Neuronal stem cell (in vitro differentiated cells): ENCODE results near the gene NOX5.

Experiments used
- DNase-seq: peaks from one replicate; pipeline ENCODE4 v3.0.0-alpha.2; 2013; ENCODE audit warnings: low spot score
- H2AFZ ChIP-seq: one replicate; pipeline ENCODE4 v1.6.1; 2013; ENCODE audit warnings: mild to moderate bottlenecking, low read length, inconsistent platforms
- H2AK5ac ChIP-seq: 2 replicates; pipeline ENCODE4 v1.6.1; 2013; ENCODE audit warnings: low read depth, mild to moderate bottlenecking, inconsistent platforms, low read length, moderate library complexity, mixed read lengths
- H2BK120ac ChIP-seq: 2 replicates; pipeline ENCODE4 v1.6.1; 2013; ENCODE audit warnings: low read depth, mild to moderate bottlenecking, inconsistent platforms, low read length, moderate library complexity, mixed read lengths
- H2BK12ac ChIP-seq: one replicate; pipeline ENCODE4 v1.6.1; 2013; ENCODE audit warnings: low read length, inconsistent platforms
- H2BK15ac ChIP-seq: 2 replicates; pipeline ENCODE4 v1.6.1; 2013; ENCODE audit warnings: mild to moderate bottlenecking, low read length, inconsistent platforms, mixed read lengths
- H2BK5ac ChIP-seq: one replicate; pipeline ENCODE4 v1.6.1; 2013; ENCODE audit warnings: inconsistent platforms, mild to moderate bottlenecking, low read length, moderate library complexity
- H3K14ac ChIP-seq: one replicate; pipeline ENCODE4 v1.6.1; 2013; ENCODE audit warnings: low read length, inconsistent platforms
- H3K18ac ChIP-seq: 2 replicates; pipeline ENCODE4 v1.6.1; 2013; ENCODE audit warnings: low read length, inconsistent platforms
- H3K23ac ChIP-seq: 2 replicates; pipeline ENCODE4 v1.6.1; 2013; ENCODE audit warnings: low read depth, mild to moderate bottlenecking, mixed read lengths, low read length, inconsistent platforms; ENCODE audit not compliant: poor library complexity
- H3K27ac ChIP-seq: replicated peaks from 3 replicates; pipeline ENCODE4 v1.5.1; 2013; ENCODE audit warnings: low read length, inconsistent platforms
- H3K27me3 ChIP-seq, 3 experiments: 2 replicates each; pipeline ENCODE4 v1.6.1; 2013; ENCODE audit warnings: low read length in 3 of 3, mild to moderate bottlenecking in 2 of 3, inconsistent platforms in 1 of 3, low read depth in 1 of 3, mixed read lengths in 1 of 3, moderate library complexity in 1 of 3; ENCODE audit not compliant: control insufficient read depth in 3 of 3, insufficient read depth in 3 of 3
- H3K36me3 ChIP-seq, 2 donors: replicated peaks in 1 of 2; 2 replicates each; pipeline ENCODE4 v1.6.1; 2013; ENCODE audit warnings: low read length in 2 of 2; ENCODE audit not compliant: control insufficient read depth in 2 of 2, insufficient read depth in 2 of 2
- H3K4ac ChIP-seq: 2 replicates; pipeline ENCODE4 v1.6.1; 2013; ENCODE audit warnings: inconsistent platforms, mild to moderate bottlenecking, low read length, moderate library complexity
- H3K4me1 ChIP-seq, 2 donors: 1 replicate in 1 of 2; 2 replicates in 1 of 2; pipeline ENCODE4 v1.6.1; 2013; ENCODE audit warnings: low read length in 2 of 2, low read depth in 1 of 2; ENCODE audit not compliant: control insufficient read depth in 2 of 2, insufficient read depth in 1 of 2
- H3K4me2 ChIP-seq: one replicate; pipeline ENCODE4 v1.6.1; 2013; ENCODE audit warnings: mild to moderate bottlenecking, low read length, inconsistent platforms; ENCODE audit not compliant: insufficient read depth, poor library complexity, severe bottlenecking
- H3K4me3 ChIP-seq, 2 donors: 2 replicates each; pipeline ENCODE4 v1.5.1; 2013; ENCODE audit warnings: low read length in 2 of 2, mild to moderate bottlenecking in 2 of 2, inconsistent platforms in 1 of 2, moderate library complexity in 1 of 2
- H3K79me1 ChIP-seq: one replicate; pipeline ENCODE4 v1.6.1; 2013; ENCODE audit warnings: low read depth, mild to moderate bottlenecking, inconsistent platforms, low read length, moderate library complexity
- H3K9ac ChIP-seq: one replicate; pipeline ENCODE4 v1.6.1; 2013; ENCODE audit warnings: mild to moderate bottlenecking, low read depth, low read length, inconsistent platforms; ENCODE audit not compliant: poor library complexity
- H3K9me3 ChIP-seq, 2 donors: replicated peaks in 1 of 2; 2 replicates each; pipeline versions ENCODE3 to v1.6.1; 2013; ENCODE audit warnings: low read length in 2 of 2, mild to moderate bottlenecking in 2 of 2, inconsistent platforms in 1 of 2, low read depth in 1 of 2, mixed read lengths in 1 of 2, moderate library complexity in 1 of 2; ENCODE audit not compliant: control insufficient read depth in 2 of 2, insufficient read depth in 1 of 2
- H4K8ac ChIP-seq: one replicate; pipeline ENCODE4 v1.6.1; 2013; ENCODE audit warnings: low read depth, mild to moderate bottlenecking, inconsistent platforms, low read length, moderate library complexity
- H4K91ac ChIP-seq: one replicate; pipeline ENCODE4 v1.6.1; 2013; ENCODE audit warnings: low read length, low read depth, mild to moderate bottlenecking, inconsistent platforms; ENCODE audit not compliant: poor library complexity
- WGBS, 2 donors: extraction: QIAGEN DNeasy Blood & Tissue Kit; methylation state at CpG; one replicate each; pipeline ENCODE4 v1.1.7; 2013; ENCODE audit warnings: missing lambda C conversion rate in 2 of 2, mixed read lengths in 1 of 2; ENCODE audit not compliant: insufficient read length in 2 of 2, insufficient replicate concordance in 1 of 2; ENCODE audit errors: extremely low coverage in 2 of 2; 5-methylcytosine and 5-hydroxymethylcytosine counted together

NOX5 gene

GRCh38 chr15:69036826-69037225, 22.3 kb downstream of the NOX5 start:
- no peak overlapping the region for H4K91ac ChIP-seq
- peak overlapping the region; percentile 17 for H3K18ac ChIP-seq
- no peak for DNase-seq
- no peak overlapping the region for H3K4me3 ChIP-seq
- no peak overlapping the region for H3K9ac ChIP-seq
- no peaks in the 10 kb centered on the region for H3K79me1 ChIP-seq
- H3K36me3 ChIP-seq = no peaks in the 10 kb centered on the region
- H3K14ac ChIP-seq = no peak overlapping the region
- H3K9me3 ChIP-seq = no peaks in the 10 kb centered on the region
- H2BK12ac ChIP-seq = no peak overlapping the region
- no peak overlapping the region for H2BK15ac ChIP-seq
- H3K4ac ChIP-seq = no peak overlapping the region
- H3K27ac ChIP-seq = no peak overlapping the region
- H2BK5ac ChIP-seq = no peak overlapping the region
- H2AK5ac ChIP-seq = no peak overlapping the region
- no peak overlapping the region for H3K4me2 ChIP-seq
- no peak overlapping the region for H4K8ac ChIP-seq
- H2AFZ ChIP-seq = no peak overlapping the region
- no CpG with 5 or more reads among the region's 5 CpGs for WGBS, 2 donors
- no peak overlapping the region for H3K23ac ChIP-seq
- no peak overlapping the region for H2BK120ac ChIP-seq
- H3K4me1 ChIP-seq = no peaks in the 10 kb centered on the region
- peaks cover 0 to 18% (median 2%) of the 10 kb centered on the region in 3 experiments for H3K27me3 ChIP-seq

- H3K9ac ChIP-seq = no peak overlapping the region
- peaks cover 0 to 15% (median 0%) of the 10 kb centered on the region in 3 experiments for H3K27me3 ChIP-seq
- no peak for DNase-seq
- no peak overlapping the region for H3K4me3 ChIP-seq
- H2BK12ac ChIP-seq = no peak overlapping the region
- no peak overlapping the region for H3K27ac ChIP-seq
- no peaks in the 10 kb centered on the region for H3K36me3 ChIP-seq
- H2BK5ac ChIP-seq = no peak overlapping the region
- no peak overlapping the region for H2BK15ac ChIP-seq
- H3K23ac ChIP-seq = no peak overlapping the region
- H3K18ac ChIP-seq = no peak overlapping the region
- no peak overlapping the region for H4K8ac ChIP-seq
- no peak overlapping the region for H2AFZ ChIP-seq
- H2BK120ac ChIP-seq = no peak overlapping the region
- no peak overlapping the region for H4K91ac ChIP-seq
- no peak overlapping the region for H2AK5ac ChIP-seq
- H3K4me2 ChIP-seq = no peak overlapping the region
- no peak overlapping the region for H3K4ac ChIP-seq
- H3K14ac ChIP-seq = no peak overlapping the region
- H3K9me3 ChIP-seq = no peaks in the 10 kb centered on the region
- H3K4me1 ChIP-seq = no peaks in the 10 kb centered on the region
- H3K79me1 ChIP-seq = no peaks in the 10 kb centered on the region
These were observed 23.0 kb downstream of the NOX5 start for GRCh38 chr15:69037482-69037881.

GRCh38 chr15:69037977-69038376, 23.5 kb downstream of the NOX5 start:
- no peaks in the 10 kb centered on the region for H3K36me3 ChIP-seq
- H4K91ac ChIP-seq = no peak overlapping the region
- no peak overlapping the region for H2BK5ac ChIP-seq
- H3K14ac ChIP-seq = no peak overlapping the region
- H2AFZ ChIP-seq = no peak overlapping the region
- H3K27ac ChIP-seq = no peak overlapping the region
- no peak overlapping the region for H2BK12ac ChIP-seq
- no CpG with 5 or more reads among the region's 5 CpGs for WGBS, 2 donors
- no peak overlapping the region for H3K4me2 ChIP-seq
- H3K9ac ChIP-seq = no peak overlapping the region
- no peaks in the 10 kb centered on the region for H3K4me1 ChIP-seq
- H4K8ac ChIP-seq = no peak overlapping the region
- no peak overlapping the region for H3K18ac ChIP-seq
- no peaks in the 10 kb centered on the region for H3K79me1 ChIP-seq
- no peak overlapping the region for H2BK15ac ChIP-seq
- no peak overlapping the region for H2AK5ac ChIP-seq
- H3K23ac ChIP-seq = no peak overlapping the region
- no peak for DNase-seq
- H3K4ac ChIP-seq = no peak overlapping the region
- no peaks in the 10 kb centered on the region for H3K9me3 ChIP-seq
- H2BK120ac ChIP-seq = no peak overlapping the region
- peaks cover 0 to 15% (median 0%) of the 10 kb centered on the region in 3 experiments for H3K27me3 ChIP-seq
- H3K4me3 ChIP-seq = no peak overlapping the region

- Histone ChIP-seq H3K36me3 (no peaks in the 10 kb centered on the region), H3K9me3 (no peaks in the 10 kb centered on the region), H2BK5ac (no peak overlapping the region), H3K4ac (no peak overlapping the region), H2BK120ac (no peak overlapping the region), H3K4me2 (no peak overlapping the region), H2BK12ac (no peak overlapping the region), H4K8ac (no peak overlapping the region), H3K4me3 (no peak overlapping the region), H2AK5ac (peak overlapping the region; percentile 30), H3K27ac (no peak overlapping the region), H3K18ac (no peak overlapping the region), H3K14ac (no peak overlapping the region), H3K23ac (no peak overlapping the region), H2BK15ac (no peak overlapping the region), H3K79me1 (no peaks in the 10 kb centered on the region), H3K4me1 (no peaks in the 10 kb centered on the region), H3K27me3 (peaks cover 0 to 15% (median 0%) of the 10 kb centered on the region in 3 experiments), H3K9ac (no peak overlapping the region), H4K91ac (no peak overlapping the region), H2AFZ (no peak overlapping the region)
- no CpG with 5 or more reads among the region's 3 CpGs for WGBS, 2 donors
- DNase-seq = no peak
These were observed 24.0 kb downstream of the NOX5 start for GRCh38 chr15:69038508-69038907.
